ENCODE data around the gene PRKACB. TPM values are rescaled to one million over a fixed set of nuclear protein-coding genes. Genes with fewer than 3 reads are reported as not detected.
A peak's percentile ranks its signal among the peaks of the same experiment; 100 is the strongest.
"Not testable (repeated sequence)": the region's sequence is repeated elsewhere in the genome, so short reads cannot be mapped to it uniquely, and the experiment has no call there.

Gene PRKACB
- total RNA-seq, 2 experiments from 2014 or later = 93.6 to 111 TPM

DNA sequence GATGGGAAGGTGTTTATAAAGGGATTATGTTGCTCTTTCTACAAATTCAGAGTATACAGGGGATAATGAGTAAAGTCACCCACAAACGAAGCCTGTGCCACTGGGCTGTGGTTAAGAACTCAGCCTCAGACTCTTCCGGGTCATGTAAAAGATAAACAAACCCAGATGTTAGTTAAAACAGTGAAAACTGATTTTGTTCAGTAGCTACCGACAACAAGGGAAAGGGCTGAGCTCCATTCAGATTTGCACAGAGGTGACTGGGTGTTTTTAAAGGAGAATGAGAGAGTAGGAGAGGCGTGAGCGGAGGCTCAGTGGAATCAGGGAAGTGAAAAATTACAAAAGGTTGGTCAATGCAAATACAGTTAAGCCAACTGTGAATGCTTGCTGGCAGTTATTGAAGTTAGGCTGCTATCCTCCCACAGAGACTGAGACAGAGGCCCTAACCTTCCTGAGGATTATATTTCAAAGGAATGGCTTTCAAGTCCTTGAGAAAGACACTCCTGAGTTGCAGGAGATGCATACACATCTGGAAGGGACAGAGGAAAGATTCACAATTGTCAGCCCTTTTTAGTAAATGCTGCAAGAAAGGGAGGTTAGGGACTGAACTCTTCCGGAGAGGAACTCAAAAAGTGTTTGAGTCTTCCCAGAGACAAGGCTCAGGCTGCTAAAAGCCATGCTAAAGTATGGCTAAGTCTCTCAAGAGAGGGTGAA is 127.5 kb downstream of the PRKACB start:
- ATAC-seq (ENCODE audit: low read depth) = peak; percentile 47
- Mint-ChIP-seq H3K4me3 (peak overlapping the region; percentile 44), H3K36me3 (peaks cover 3% of the 10 kb centered on the region), H3K27ac (peak overlapping the region; percentile 50), H3K4me1 (peaks cover 3% of the 10 kb centered on the region), H3K9me3 (peaks cover 3% of the 10 kb centered on the region), H3K27me3 (no peaks in the 10 kb centered on the region)
- POLR2A ChIA-PET = no interaction called here
- DNase-seq = no peak

DNA sequence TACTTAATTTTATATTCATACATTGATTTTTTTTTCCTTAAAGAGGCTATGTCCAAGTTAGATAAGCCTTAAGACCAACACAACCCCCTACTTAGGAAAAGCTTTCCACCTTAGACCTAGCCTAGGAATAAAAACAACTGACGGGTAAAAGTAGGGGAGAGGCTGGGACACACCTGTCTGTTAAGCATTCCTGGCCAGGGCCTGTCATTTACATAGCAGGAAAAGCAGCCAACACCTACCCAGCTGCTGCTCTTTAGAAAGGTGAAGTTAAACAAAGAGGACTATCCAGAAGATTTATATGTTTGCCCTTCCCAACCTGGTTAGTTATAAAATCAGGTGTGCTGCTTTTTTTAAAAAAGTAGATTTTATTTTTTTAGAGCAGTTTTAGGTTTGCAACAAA is 128.3 kb downstream of the PRKACB start:
- peaks cover 3% of the 10 kb centered on the region for H3K4me1 Mint-ChIP-seq
- H3K36me3 Mint-ChIP-seq = peaks cover 3% of the 10 kb centered on the region
- H3K9me3 Mint-ChIP-seq = peaks cover 3% of the 10 kb centered on the region
- ATAC-seq (ENCODE audit: low read depth) (no peak), DNase-seq (no peak)
- H3K4me3 Mint-ChIP-seq = no peak overlapping the region
- H3K27me3 Mint-ChIP-seq = no peaks in the 10 kb centered on the region
- no peak overlapping the region for H3K27ac Mint-ChIP-seq
- POLR2A ChIA-PET = no interaction called here

DNA sequence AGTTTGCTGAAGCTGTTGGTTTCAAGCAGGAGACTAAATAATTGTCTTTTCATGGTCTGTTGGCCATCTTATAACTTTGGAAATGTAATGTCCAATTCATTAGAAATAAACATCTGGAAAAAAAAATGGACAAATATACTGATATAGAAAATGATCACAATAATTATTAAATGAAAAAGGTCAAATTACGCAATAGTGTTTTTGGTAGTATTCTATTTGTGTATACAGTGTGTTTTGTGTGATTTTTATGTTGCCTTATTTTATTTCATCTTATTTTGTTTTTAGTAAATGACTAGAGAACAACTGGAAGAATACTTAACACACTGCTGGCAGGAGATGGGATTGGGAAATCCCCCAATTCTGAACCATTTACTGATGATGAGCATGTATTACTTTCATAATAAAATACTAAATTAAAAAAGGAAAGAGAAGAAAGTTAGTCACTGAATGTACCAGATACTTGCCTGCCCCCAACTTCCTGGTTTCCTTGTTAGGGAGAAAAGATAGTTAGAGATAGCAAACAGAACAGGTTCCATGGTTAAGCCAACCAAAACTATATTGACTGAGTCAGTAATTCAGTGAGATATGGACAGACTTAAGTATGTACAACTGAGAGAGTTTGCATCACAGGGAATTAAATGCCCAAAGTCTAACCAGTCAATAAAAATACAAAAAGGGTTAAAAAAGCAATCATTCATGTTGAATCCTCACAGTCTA is 133.4 kb downstream of the PRKACB start:
- ATAC-seq (ENCODE audit: low read depth) = no peak
- H3K9me3 Mint-ChIP-seq = no peaks in the 10 kb centered on the region
- no peak for DNase-seq
- no peaks in the 10 kb centered on the region for H3K36me3 Mint-ChIP-seq
- H3K4me1 Mint-ChIP-seq = no peaks in the 10 kb centered on the region
- H3K4me3 Mint-ChIP-seq = no peak overlapping the region
- peaks cover 2% of the 10 kb centered on the region for H3K27me3 Mint-ChIP-seq
- H3K27ac Mint-ChIP-seq = no peak overlapping the region
- POLR2A ChIA-PET = no interaction called here

DNA sequence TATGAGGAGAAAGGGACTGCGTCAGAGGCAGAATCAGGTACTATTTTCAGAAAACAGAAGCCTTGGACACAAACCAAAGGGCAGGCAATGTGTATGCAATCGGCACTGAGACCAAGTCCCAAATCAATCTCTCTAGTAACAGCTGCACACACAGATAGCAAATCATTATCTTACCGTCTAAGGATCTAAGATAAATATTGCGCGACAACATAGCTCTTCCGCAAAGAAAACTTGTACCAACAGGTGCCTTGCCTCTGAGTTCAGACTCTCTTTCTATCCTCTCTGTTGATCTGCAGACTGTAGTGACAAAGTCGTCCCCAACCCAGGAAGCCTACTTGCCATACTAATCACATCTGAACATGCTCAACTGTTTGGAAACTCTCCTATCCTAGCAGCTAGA is 134.8 kb downstream of the PRKACB start:
- Mint-ChIP-seq H3K9me3 (no peaks in the 10 kb centered on the region), H3K36me3 (no peaks in the 10 kb centered on the region), H3K27ac (no peak overlapping the region), H3K4me3 (no peak overlapping the region), H3K27me3 (peaks cover 6% of the 10 kb centered on the region), H3K4me1 (no peaks in the 10 kb centered on the region)
- POLR2A ChIA-PET = interaction anchor here (0.7 kb wide), 1 partner anchor 618 kb away, joined by 3 read pairs; no protein-coding TSS in a partner anchor
- ATAC-seq (ENCODE audit: low read depth) = no peak
- DNase-seq = no peak

- POLR2A ChIA-PET = no interaction called here
- H3K4me1 Mint-ChIP-seq = no peaks in the 10 kb centered on the region
- no peak for DNase-seq
- no peaks in the 10 kb centered on the region for H3K36me3 Mint-ChIP-seq
- H3K27me3 Mint-ChIP-seq = peaks cover 13% of the 10 kb centered on the region
- H3K4me3 Mint-ChIP-seq = no peak overlapping the region
- ATAC-seq (ENCODE audit: low read depth) = no peak
- peaks cover 1% of the 10 kb centered on the region for H3K9me3 Mint-ChIP-seq
- no peak overlapping the region for H3K27ac Mint-ChIP-seq
These were observed 136.8 kb downstream of the PRKACB start for GRCh38 chr1:84280912-84281311.

GRCh38 chr1:84282780-84283333 is 138.8 kb downstream of the PRKACB start:
- POLR2A ChIA-PET = no interaction called here
- Mint-ChIP-seq H3K4me3 (no peak overlapping the region), H3K36me3 (peaks cover 3% of the 10 kb centered on the region), H3K27me3 (peaks cover 13% of the 10 kb centered on the region), H3K9me3 (peaks cover 10% of the 10 kb centered on the region), H3K27ac (no peak overlapping the region), H3K4me1 (no peaks in the 10 kb centered on the region)
- no peak for DNase-seq
- ATAC-seq (ENCODE audit: low read depth) = no peak

DNA sequence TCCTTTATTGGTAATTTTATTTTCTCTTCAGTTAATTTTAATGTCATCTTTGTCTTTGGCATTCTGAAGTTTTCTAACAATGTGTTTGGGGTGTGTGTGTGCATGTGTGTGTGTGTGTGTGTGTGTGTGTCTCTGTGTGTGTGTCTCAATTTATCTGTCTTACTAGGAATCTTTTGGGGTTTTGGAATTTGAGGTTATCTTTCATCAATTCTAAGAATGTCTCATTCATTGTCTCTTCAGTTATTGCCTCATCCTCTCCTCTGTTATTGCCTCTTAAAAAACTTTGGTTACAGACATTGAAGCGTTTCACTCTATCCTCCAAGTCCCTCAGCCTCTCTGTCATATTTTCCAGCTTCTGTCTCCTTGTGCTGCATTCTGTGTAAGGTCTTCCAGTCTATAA is 139.3 kb downstream of the PRKACB start:
- POLR2A ChIA-PET = no interaction called here
- Mint-ChIP-seq H3K4me1 (no peaks in the 10 kb centered on the region), H3K4me3 (no peak overlapping the region), H3K9me3 (peaks cover 10% of the 10 kb centered on the region), H3K36me3 (peaks cover 3% of the 10 kb centered on the region), H3K27ac (no peak overlapping the region), H3K27me3 (peaks cover 11% of the 10 kb centered on the region)
- no peak for ATAC-seq (ENCODE audit: low read depth)
- DNase-seq = no peak

DNA sequence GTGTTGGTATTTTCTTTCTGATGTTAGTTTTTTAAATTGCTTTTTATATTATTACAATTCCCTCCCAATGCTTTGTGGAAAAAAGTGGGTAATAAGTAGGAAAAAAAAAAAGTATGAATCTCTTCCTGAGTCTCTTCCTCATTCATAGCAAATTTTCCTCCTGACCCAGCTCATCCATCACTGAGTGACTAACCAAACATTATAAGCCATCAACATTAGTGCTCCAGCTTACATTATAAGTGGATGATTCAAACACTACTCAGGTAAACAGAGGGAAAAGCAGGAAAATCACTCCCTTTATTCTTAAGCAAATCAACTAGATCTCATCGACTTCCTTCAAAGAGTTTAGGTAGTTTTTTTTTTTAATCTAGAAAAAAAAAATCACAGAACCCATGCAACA is 142.0 kb downstream of the PRKACB start:
- POLR2A ChIA-PET = no interaction called here

DNA sequence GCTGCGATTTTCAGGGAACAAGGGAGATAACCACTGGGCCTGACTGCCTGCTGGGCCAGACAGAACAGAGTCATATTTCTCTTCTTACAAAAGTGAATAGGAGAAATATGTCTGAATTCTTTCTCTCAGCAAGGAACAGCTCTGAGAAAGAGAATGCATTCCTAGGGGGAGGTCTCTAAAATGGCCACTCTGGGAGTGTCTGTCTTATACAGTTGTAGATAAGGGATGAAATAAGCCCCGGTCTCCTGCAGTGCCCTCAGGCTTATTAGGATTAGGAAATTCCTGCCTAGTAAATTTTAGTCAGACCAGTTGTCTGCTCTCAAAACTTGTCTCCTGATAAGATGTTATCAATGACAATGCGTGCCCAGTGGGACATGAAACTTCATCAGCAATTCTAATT is 143.3 kb downstream of the PRKACB start:
- ATAC-seq (ENCODE audit: low read depth) = not testable (repeated sequence)

More for the DNA sequence above, 142.0 kb downstream of the PRKACB start:
- H3K4me3 Mint-ChIP-seq = no peak overlapping the region
- peaks cover 3% of the 10 kb centered on the region for H3K36me3 Mint-ChIP-seq
- no peaks in the 10 kb centered on the region for H3K4me1 Mint-ChIP-seq
- H3K9me3 Mint-ChIP-seq = peaks cover 15% of the 10 kb centered on the region
- no peak overlapping the region for H3K27ac Mint-ChIP-seq
- no peak for ATAC-seq (ENCODE audit: low read depth)
- H3K27me3 Mint-ChIP-seq = peaks cover 11% of the 10 kb centered on the region
- DNase-seq = no peak

More for the DNA sequence above, 143.3 kb downstream of the PRKACB start:
- DNase-seq, H3K4me1 Mint-ChIP-seq, H3K4me3 Mint-ChIP-seq, H3K27ac Mint-ChIP-seq, POLR2A ChIA-PET, H3K36me3 Mint-ChIP-seq: not testable (repeated sequence)
- Mint-ChIP-seq H3K9me3 (peaks cover 15% of the 10 kb centered on the region), H3K27me3 (peaks cover 11% of the 10 kb centered on the region)

Other genes starting within 250 kb of the PRKACB start
- 1 to 10 TPM; 1.3 to 2.3 TPM for gene TTLL7, start 145.1 kb upstream of the PRKACB start, total RNA-seq
- 1 to 10 TPM in 1 of 2 experiments, under 1 TPM in 1; 0.77 to 1.2 TPM for gene SAMD13, start 157.4 kb downstream of the PRKACB start, total RNA-seq

Data from activated naive CD8-positive, alpha-beta T cell treated with anti-CD3 and anti-CD28 coated beads, Interleukin-2, amount 10 ng/mL, durations not matched to agents 7 days and 5 days (primary cell).